ENCODE measurements around the gene LEFTY2. TPM values are rescaled to one million over a fixed set of nuclear protein-coding genes. Genes with fewer than 3 reads are reported as not detected.

LEFTY2 gene
- total and polyA plus RNA-seq, 9 of the 15 experiments (the other 6 are each of a cell fraction or from before 2014, with no cell fraction given), result 0.04 to 0.14 TPM; not detected in 7

GRCh38 chr1:225911191-225912130 lies 29.6 kb downstream of the LEFTY2 start:
- intact Hi-C loops (cut with micrococcal nuclease), result no loop called here
- peak; percentile 100 for TF ChIP-seq ZBTB33 (CRISPR knock-in tag; IDR thresholded peaks at IDR 0.05)
- TF ChIP-seq RBM14 (IDR thresholded peaks at IDR 0.05; ENCODE audit: borderline replicate concordance, insufficient read depth, low read depth, low read length), result no peak
- TF ChIP-seq, protein P1, sequence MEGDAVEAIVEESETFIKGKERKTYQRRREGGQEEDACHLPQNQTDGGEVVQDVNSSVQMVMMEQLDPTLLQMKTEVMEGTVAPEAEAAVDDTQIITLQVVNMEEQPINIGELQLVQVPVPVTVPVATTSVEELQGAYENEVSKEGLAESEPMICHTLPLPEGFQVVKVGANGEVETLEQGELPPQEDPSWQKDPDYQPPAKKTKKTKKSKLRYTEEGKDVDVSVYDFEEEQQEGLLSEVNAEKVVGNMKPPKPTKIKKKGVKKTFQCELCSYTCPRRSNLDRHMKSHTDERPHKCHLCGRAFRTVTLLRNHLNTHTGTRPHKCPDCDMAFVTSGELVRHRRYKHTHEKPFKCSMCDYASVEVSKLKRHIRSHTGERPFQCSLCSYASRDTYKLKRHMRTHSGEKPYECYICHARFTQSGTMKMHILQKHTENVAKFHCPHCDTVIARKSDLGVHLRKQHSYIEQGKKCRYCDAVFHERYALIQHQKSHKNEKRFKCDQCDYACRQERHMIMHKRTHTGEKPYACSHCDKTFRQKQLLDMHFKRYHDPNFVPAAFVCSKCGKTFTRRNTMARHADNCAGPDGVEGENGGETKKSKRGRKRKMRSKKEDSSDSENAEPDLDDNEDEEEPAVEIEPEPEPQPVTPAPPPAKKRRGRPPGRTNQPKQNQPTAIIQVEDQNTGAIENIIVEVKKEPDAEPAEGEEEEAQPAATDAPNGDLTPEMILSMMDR (IDR thresholded peaks at IDR 0.05 in 2 of 3, conservative IDR thresholded peaks at IDR 0.05 in 1 of 3; ENCODE audit: insufficient read depth in 2 of 3, low read depth in 1 of 3, low read length in 3 of 3), result peak in 1 of 3 experiments; percentile 23; a peak in 2 of 6 replicates
- TF ChIP-seq, protein P2, sequence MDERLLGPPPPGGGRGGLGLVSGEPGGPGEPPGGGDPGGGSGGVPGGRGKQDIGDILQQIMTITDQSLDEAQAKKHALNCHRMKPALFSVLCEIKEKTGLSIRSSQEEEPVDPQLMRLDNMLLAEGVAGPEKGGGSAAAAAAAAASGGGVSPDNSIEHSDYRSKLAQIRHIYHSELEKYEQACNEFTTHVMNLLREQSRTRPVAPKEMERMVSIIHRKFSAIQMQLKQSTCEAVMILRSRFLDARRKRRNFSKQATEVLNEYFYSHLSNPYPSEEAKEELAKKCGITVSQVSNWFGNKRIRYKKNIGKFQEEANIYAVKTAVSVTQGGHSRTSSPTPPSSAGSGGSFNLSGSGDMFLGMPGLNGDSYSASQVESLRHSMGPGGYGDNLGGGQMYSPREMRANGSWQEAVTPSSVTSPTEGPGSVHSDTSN (CRISPR knock-in tag; IDR thresholded peaks at IDR 0.05; ENCODE audit: low read depth), result no peak
- TF ChIP-seq, protein P2 (tag; conservative IDR thresholded peaks at IDR 0.05; ENCODE audit: low read depth), result no peak
- no peak for TF ChIP-seq PHF21A (IDR thresholded peaks at IDR 0.05; ENCODE audit: borderline replicate concordance, low read depth)
- TF ChIP-seq CTCFL (IDR thresholded peaks at IDR 0.05; ENCODE audit: borderline replicate concordance, insufficient read depth, low read depth, low read length, poor library complexity, severe bottlenecking), result peak; percentile 10
- peak in 1 of 2 experiments; percentile 19; a peak in 2 of 4 replicates for TF ChIP-seq RAD21 (CRISPR knock-in tag; conservative IDR thresholded peaks at IDR 0.05 in 1 of 2, IDR thresholded peaks at IDR 0.05 in 1 of 2)

More at GRCh38 chr1:225911191-225912130, 29.6 kb downstream of the LEFTY2 start:
- no peaks in the 10 kb centered on the region for H3K9me3 ChIP-seq (replicated peaks; ENCODE audit: control insufficient read depth, insufficient read depth, low read depth, low read length)
- H2AFZ ChIP-seq (ENCODE audit: low read depth, low read length), result no peak overlapping the region
- no peak overlapping the region for H3K4me3 ChIP-seq
- H3K9me1 ChIP-seq (ENCODE audit: control insufficient read depth, insufficient read depth, low read length), result no peaks in the 10 kb centered on the region
- no TSS peak for BruUV-seq (replicated peaks)
- H3K4me1 ChIP-seq (replicated peaks in 1 of 2; ENCODE audit: control insufficient read depth in 2 of 2, insufficient read depth in 2 of 2, low read length in 2 of 2), result peaks cover 0 to 13% of the 10 kb centered on the region in 2 experiments; a peak in 2 of 5 replicates
- H3K9ac ChIP-seq (ENCODE audit: insufficient read depth in 1 of 2, low read depth in 2 of 2, low read length in 2 of 2), result 0 out of 4 replicates have a peak overlapping the region, but pooled peaks of 1 of the 2 experiments have one; percentile 32
- WGBS (ENCODE audit: insufficient coverage, low coverage, missing lambda C conversion rate), result 90% methylated on average over 47 of the region's 53 CpGs
- no peak for ATAC-seq
- in situ Hi-C loops (cut with MboI), result no loop called here
- H3K36me3 ChIP-seq (ENCODE audit: control insufficient read depth, insufficient read depth, low read length), result peaks cover under 1% of the 10 kb centered on the region; the same call in 1 of the 3 replicates
- no peaks in the 10 kb centered on the region for H3K27me3 ChIP-seq (ENCODE audit: control insufficient read depth in 2 of 2, insufficient read depth in 2 of 2, low read length in 2 of 2)
- no peak overlapping the region for H3K4me2 ChIP-seq (ENCODE audit: insufficient read depth, low read length)
- DNase-seq (ENCODE audit: extremely low read depth in 1 of 4, low spot score in 3 of 4), result peak in 2 of 4 experiments; percentile 17 to 40
- no peaks in the 10 kb centered on the region for H4K20me1 ChIP-seq (replicated peaks; ENCODE audit: control insufficient read depth, insufficient read depth, low read length)
- no peak for FAIRE-seq
- no peaks in the 10 kb centered on the region for H3K79me2 ChIP-seq (ENCODE audit: control insufficient read depth, insufficient read depth, low read length)
- no peak overlapping the region for H3K27ac ChIP-seq (ENCODE audit: extremely low read depth, low read depth, low read length)
- CTCF ChIA-PET (ENCODE audit: low intra/inter-chr PET ratio), result no interaction called here
- POLR2A ChIA-PET, result interaction anchor here (0.6 to 0.9 kb wide), 2 partner anchors 11 to 440 kb away, joined by 3 read pairs; no protein-coding TSS in a partner anchor
